GM10847 (cell line): ENCODE measurements around the gene HAUS7.

Experiments
- POLR2A ChIP-seq: IDR thresholded peaks from 2 replicates; pipeline ENCODE4 v1.6.1; 2011; ENCODE audit not compliant: insufficient read length; ENCODE audit errors: extremely low read depth

HAUS7 gene

DNA sequence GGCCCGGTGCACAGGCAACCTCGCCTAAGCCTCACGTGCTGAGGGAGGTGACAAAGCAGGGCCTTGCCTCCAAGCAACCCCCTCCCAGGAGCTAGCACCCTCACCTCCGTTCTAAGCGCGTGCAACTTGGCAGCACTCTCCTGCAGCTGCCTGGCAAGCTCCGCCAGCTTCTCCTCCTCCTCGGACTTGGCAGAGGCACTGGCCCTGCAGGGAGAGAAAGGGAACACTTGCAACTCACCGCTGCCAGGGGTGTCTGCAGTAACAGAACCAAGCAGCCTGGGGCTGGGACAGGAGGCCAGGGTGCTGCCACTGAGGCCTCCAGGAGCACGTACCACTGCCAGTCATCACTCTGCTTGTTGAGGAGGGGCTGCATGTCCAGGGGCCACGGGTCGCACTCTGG is 14.2 kb downstream of the HAUS7 start:
- no peak for TF ChIP-seq POLR2A

DNA sequence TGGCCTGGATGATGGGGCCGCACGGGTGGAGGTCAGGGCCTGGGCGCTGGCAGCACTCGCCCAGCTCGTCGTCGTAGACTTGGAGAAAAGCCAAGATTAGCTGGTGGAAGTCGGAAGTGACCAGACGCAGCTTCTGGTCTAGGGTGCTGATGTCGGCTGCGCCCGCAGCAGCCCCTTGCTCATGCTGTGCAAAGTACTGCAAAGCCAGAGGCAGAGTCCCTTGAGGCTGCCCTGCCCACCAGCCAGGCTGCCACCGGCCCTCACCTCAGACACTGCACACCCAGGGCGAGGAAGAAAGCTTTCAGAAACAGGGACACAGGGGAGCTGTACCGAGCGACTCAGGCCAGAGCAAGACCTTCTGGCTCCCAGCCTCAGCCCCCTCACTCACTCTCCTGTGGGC is 14.8 kb downstream of the HAUS7 start:
- no peak for TF ChIP-seq POLR2A

DNA sequence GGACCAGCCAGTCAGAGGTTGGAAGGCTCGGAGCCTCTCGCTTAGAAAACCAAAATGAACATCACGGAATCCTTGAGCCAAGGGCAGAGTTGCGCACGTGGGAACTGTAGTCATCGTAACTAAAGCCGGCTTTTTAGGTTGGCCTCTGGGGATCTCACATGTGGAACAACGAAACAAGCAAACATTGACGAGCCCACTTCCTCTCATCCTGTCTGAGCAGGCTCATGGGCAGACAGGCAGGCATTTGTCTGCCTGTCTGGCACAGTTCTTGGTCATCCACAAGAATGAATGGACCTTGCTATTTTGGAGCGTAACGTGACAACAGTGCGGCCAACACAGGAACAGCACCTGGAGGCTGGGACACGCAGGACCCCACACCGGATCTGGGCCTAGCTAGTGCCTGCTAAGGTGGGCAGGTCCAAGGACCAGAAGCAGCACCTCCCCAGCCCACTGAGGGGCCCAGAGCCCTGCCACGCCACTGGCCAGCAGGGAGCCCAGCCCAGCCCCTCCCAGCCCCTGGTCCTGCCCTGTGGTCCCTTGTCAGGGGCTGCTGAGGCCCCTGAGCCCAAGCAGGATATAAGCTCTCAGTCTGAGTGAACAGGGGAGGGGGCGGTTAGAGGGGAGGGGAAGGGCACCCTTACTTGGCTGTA is 15.3 kb downstream of the HAUS7 start:
- no peak for TF ChIP-seq POLR2A

DNA sequence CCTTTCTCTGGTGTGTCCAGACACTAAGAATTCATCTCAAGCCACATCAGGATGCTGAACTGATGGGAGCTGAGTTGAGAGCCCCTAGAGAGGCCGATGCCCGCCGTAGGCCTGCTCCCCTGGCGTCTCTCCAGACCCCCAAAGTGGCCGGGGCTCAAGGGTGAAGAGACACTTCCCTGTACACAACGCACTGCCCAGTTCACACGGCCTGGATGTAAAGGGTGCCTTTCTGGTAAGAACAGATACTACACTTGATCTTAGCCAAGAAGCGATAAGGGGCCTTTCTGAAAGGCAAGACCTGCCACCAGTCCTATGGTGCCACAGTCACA is 19.5 kb downstream of the HAUS7 start:
- no peak for TF ChIP-seq POLR2A

DNA sequence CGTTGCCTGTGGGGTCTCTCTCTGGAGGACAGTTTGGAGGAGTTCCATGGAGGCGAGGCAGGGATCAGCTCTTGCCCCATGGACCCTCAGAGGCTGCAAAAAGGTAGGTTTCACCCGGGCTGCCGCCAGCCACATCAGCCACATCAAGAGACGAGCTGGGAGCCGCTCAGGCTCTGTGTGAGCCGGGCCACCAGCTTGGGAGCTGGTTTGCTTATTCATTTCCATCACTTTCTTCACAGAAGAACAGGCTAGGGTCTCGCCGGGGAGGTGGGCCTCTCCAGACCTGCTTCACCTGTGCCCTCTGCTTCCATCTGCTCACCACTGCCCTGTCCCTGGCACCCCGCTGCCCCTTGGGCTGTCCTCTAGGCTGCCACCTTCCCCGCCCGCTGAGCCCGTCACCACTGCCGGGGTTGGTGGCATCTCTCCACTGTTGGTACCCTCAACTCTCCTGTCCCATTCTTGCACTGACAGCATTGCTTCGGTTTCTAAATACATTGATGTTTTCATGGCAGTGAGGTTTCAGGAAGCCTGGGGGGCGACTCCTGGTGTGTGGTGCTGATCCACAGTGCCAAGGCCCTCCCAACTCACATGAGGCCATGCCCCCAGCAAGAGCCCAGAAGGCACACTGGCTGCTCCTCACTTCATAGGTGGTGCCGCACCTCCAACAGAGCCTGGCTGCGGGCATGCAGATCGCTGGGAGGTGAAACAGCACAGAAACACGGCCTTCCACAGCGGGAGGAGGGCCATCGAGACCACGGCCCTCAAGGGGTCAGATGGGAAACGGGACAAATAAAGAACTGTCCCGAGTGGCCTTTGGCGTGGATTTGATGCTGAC is 20.0 kb downstream of the HAUS7 start:
- TF ChIP-seq POLR2A, result no peak

DNA sequence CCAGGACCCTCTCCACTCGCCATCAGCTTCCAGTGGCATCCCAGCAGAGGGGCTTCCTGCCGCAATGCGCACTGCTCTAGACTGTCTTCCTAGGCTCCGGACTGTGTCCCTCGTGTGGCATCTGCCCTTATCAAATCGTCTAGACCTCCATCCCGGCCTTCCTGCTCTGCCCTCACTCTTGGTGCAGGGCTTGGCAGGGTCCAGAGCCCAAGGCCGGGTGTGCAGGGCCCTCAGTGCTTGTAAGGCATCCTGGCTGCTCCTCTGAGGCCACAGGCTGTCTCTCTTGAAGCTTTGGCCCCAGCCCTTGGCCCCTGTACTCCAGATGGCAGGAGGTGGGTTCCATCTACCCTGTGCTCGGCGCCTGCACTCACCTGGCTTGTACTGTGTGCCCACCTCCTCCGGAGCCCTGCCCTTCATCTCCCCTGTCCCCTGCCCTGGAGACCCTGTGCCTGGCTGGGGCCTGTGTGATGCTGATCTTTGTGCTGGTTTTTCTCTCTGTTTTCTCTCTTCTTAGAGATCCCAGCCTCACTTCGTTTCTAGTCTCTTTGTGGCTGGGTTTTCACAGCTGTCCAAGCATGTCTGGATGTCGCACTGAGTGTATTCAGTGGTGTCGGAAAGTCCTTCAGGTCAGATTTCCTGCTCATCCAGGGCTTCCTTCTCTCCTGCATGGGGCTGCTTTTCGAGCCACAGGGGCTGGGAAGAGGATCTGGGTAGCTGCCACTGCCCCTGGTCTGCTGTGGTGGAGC is 20.8 kb downstream of the HAUS7 start:
- no peak for TF ChIP-seq POLR2A

DNA sequence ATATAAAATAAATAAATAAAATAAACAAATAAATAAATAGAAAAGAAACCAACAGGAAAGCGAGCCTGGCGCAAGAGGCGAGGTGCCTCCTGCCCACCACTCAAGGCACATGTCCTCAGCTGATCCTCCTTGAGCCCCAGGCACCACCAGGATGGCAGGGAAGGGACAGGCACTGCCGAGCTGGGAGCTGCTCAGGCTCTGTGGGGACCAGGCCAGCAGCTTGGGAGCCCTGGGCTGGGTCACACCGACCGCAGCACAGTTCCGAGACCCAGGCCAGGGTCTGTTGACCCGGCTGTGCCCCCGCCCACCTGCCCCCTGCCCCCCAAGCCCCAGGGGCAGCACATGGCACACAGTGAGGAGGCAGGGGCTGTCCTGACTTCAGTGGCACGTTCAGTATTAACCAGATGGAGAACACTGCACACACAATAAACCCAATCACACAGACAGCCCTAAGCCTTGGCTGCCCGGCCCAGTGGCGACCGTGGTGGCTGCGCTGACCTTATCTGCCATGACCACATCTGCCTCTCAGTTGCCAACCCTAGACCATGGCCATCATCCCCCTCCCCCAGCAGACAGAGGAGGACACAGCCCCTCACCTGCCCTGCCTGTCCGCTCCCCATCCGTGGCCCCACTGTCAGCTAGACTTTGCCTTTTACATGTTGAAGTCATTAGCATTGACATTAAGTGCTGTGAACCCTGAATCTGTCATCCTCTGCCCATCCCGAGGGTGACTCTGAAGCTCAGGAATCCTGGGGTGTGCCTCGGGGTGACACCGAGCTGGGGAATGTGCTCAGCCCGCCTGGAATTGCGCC is 21.6 kb downstream of the HAUS7 start:
- no peak for TF ChIP-seq POLR2A

DNA sequence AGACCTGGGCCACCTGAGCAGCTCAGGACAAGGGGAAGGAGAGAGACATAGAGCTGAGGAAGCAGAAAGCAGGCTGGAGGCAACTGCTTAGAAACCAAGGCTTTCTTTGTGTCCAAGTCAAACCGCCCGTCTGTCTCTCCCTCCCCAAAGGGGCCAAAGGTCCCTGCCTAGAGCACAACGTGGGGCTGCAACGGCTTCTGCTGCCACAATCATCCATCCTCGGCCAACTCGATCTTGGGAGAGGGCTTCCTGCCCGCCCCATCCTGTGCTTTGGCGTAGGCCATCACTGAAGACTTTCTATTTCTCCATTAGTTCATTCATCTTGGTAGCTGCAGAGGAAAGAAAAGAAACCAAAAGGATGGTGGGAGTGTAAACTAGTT is 22.8 kb downstream of the HAUS7 start:
- TF ChIP-seq POLR2A, result no peak

DNA sequence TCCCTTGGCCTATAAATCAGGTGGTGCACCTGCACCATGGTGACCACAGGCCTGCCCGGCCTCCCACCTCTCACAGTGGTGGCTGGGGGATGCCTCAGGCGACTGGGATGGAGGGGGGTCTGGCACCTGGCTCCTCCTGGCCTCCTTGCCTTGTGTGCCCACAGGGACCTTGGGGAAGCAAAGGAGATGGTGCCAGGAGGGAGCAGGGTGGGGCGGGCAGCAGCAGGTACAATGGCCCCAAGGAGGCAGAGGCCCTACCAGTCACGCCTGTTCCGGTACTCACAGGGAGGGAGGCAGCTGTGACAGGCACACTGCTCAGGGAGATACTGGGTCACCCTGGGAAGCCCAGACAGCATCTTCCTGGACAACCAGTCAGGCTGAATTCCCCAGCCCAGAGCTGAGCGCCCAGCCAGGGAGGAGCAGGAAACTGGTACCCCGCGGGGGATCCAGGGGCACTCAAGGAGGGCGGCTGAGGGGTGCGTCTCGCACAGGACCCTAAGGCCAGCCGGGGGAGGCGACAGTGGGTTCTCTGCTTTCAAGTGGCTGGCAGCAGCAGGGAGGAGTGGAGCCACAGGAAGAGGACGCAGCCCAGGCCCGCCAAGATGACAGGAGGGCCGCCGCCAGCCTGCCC is 23.3 kb downstream of the HAUS7 start:
- TF ChIP-seq POLR2A, result no peak

DNA sequence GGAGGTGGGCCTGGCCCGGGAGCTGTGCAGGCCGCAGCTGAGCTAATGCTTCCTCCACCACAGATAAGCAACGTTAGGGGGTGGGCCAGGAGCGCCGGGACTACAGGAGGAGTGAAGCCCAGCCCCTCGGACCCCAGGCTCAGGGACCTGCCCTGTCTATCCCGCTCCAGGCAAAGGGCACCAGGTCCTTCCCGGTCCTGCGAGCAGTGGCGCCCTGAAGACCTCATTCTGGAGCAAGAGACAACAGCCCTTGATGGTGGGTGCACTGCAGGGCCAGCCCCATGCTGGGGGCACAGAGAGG is 23.8 kb downstream of the HAUS7 start:
- TF ChIP-seq POLR2A, result no peak

DNA sequence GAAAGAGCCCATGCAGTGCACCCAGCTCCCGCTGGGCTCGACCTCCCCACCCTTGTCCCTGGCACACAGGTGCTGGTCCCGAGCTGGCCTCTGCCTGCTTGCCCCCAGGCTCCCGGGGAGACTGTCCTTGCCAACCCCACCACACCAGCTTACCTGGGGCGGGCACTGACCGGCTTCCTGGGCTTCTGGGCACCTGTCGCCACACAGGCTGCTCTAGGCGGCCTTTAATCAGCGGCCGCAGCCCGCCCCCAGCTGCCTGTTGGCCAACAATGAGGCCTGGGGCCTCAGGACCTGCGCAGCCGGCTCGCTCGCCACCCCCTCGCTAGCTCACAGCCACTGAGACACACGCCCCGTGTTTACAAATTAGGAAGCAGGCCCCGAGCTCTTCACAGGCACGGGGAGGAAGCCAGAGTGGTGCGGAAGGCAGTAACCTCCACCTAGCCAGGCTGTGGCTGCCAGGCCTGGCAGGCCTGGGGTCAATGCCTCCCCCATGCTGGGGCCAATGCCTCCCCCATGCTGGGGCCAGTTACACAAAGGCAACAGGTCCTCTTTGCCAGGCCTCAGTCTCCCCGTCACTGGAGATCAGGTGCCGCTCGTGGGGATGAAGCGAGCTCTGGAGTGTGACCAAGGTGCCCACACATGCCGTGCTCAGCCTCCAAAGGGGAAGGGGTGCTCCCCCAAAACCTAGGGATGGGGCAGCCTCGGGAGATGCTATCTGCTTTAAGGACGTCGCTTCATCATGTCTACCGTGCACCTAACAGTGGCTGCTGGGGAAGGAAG is 24.3 kb downstream of the HAUS7 start, which contains the start of gene TREX2:
Gene TREX2, minus strand, starts transcription at position 201 of the 780 bp plus-strand sequence. CDS start 626 bp downstream, outside the sequence.
- TF ChIP-seq POLR2A, result no peak

DNA sequence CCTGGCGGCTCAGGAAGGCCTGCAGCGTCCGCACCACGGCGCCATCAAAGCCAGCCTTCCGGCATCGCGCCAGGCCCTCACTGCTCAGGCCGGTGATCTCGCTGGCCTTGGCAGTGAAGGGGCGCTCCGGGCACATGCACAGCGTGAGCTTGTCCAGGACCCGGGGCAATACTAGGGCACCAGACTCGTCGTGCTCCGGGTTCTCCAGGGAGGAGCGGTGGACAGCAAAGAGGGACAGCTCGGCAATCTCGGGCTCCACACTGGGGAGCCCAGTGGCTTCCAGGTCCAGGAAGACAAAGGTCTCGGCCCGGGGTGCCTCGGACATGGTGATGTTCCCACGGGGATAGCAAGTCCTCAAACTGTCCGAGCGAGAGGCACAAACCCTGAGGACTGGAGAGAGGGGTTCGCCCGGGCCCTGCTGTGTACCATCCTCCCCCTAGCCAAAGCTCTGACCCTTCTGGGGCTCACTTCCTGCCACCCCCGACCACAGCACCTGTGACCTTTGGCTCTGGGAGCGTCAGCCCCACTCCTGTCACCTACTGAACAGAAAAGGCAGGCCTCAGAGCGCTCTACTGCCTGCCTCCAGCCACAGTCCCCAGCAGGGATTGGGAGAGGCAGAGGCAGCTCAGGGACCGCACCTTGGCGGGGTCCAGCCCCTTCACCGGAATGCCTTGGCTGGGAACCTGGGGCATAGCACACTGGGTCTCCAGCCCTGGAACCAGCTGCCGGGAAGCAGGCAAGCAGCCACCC is 25.1 kb downstream of the HAUS7 start:
- no peak for TF ChIP-seq POLR2A

DNA sequence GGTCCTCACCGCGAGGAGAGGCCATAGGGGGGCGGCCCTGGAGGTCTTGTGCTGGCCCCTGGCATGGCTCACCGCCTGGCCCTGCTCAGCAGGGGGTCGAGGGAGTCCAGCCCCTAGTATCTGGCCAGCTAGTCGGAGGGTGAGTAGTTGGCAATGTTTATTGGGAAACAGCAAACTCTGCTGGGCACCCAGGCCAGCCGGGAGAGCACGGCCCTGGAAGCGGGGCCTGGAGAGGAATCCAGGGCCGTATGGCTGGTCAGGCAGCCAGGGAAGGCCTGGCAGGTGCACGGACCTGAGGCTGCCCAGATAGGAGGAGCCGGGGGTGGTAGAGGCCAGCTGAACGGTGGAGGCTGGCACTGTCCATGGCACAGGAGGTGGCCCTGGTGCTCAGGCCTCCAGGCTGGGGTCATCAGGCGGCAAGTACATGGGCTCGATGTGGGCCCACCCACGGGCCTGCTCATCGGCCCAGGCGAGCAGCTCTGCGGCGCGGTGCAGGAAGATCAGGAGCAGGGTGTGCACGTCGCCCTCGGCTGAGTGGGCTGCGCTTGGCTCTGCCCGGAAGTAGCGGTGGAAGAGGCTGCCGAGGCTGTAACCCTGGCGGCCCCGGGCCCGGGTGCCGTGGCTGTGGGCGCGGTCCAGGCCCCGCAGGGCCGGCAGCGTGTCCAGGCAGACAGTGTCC is 25.9 kb downstream of the HAUS7 start:
- no peak for TF ChIP-seq POLR2A
